OCI-LY1 (cell line): Measurements from ENCODE around the gene SLC6A2.

ENCODE experiments used
- EZH2 ChIP-seq: fragments of 200-600 bp; sonication (generic), shearing (Covaris generic); IDR thresholded peaks from 2 replicates; pipeline ENCODE4 v1.8.0; 2017; ENCODE audit warnings: borderline replicate concordance, mixed run types, mild to moderate bottlenecking, antibody characterized with exemption, low read length, moderate library complexity, mixed read lengths
- TF ChIP-seq, protein P1 (sequence below): fragments of 200-600 bp; sonication (generic), shearing (Covaris generic); IDR thresholded peaks from 2 replicates; pipeline ENCODE4 v1.5.1; 2017; ENCODE audit warnings: mild to moderate bottlenecking, antibody characterized with exemption, low read length, moderate library complexity, mixed read lengths

DNA sequence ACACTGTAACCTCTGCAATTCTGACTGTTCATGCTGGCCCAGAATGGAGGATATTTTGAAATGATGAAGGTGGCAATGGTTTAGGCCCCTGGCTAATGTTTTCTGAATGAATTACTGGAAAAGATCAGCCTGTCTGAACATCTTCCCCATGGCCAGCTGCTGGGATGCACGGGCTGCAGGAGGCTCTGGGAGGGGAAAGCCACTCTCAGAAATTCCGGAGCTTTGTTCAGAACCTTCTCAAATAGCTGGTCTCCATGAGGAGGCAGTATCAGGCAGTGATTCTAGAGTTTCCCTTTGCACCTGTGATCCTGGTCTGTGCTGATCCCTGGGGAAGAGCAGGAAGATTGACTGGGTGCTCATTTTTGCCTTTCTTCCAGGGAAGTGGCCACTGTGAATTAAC, 5.0 kb downstream of the SLC6A2 start:
- TF ChIP-seq EZH2: no peak
- TF ChIP-seq, protein P1, sequence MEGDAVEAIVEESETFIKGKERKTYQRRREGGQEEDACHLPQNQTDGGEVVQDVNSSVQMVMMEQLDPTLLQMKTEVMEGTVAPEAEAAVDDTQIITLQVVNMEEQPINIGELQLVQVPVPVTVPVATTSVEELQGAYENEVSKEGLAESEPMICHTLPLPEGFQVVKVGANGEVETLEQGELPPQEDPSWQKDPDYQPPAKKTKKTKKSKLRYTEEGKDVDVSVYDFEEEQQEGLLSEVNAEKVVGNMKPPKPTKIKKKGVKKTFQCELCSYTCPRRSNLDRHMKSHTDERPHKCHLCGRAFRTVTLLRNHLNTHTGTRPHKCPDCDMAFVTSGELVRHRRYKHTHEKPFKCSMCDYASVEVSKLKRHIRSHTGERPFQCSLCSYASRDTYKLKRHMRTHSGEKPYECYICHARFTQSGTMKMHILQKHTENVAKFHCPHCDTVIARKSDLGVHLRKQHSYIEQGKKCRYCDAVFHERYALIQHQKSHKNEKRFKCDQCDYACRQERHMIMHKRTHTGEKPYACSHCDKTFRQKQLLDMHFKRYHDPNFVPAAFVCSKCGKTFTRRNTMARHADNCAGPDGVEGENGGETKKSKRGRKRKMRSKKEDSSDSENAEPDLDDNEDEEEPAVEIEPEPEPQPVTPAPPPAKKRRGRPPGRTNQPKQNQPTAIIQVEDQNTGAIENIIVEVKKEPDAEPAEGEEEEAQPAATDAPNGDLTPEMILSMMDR: no peak
